HepG2 (cell line): ENCODE results near the gene AKAP7. TPM values are rescaled to one million over a fixed set of nuclear protein-coding genes. Genes with fewer than 3 reads are reported as not detected.

Experiments used
- CEBPG ChIP-seq: IDR thresholded peaks from 2 replicates; pipeline ENCODE4 v1.6.1; 2016
- FIP1L1 ChIP-seq: fragments of 200-400 bp; formaldehyde crosslinking; IDR thresholded peaks from 2 replicates; pipeline ENCODE4 v1.6.1; 2018; ENCODE audit warnings: low read depth, mild to moderate bottlenecking, low read length, moderate library complexity, borderline replicate concordance; ENCODE audit not compliant: insufficient read depth
- FOXC1 ChIP-seq: sonication (generic); formaldehyde crosslinking; IDR thresholded peaks from 2 replicates; pipeline ENCODE4 v1.8.0; 2022; ENCODE audit warnings: mild to moderate bottlenecking, missing genetic modification reagents, borderline replicate concordance
- KMT2A ChIP-seq: sonication (generic); formaldehyde crosslinking; IDR thresholded peaks from 2 replicates; pipeline ENCODE4 v1.4.0; 2020; ENCODE audit warnings: missing genetic modification reagents
- NR2F6 ChIP-seq, 2 experiments: IDR thresholded peaks; 2 replicates each; pipeline ENCODE4 v1.6.1; 2016; ENCODE audit warnings: antibody characterized with exemption in 1 of 2, mild to moderate bottlenecking in 1 of 2
- RAD21 ChIP-seq: fragments of 450-650 bp; formaldehyde crosslinking; IDR thresholded peaks from 2 replicates; pipeline ENCODE4 v1.5.0; 2020; ENCODE audit warnings: mild to moderate bottlenecking
- SMAD1 ChIP-seq: sonication (generic); formaldehyde crosslinking; IDR thresholded peaks from 2 replicates; pipeline ENCODE4 v1.4.0; 2020; ENCODE audit warnings: missing genetic modification reagents, low read depth, mild to moderate bottlenecking, borderline replicate concordance
- SMC3 ChIP-seq: IDR thresholded peaks from 2 replicates; pipeline ENCODE4 v1.6.1; 2011; ENCODE audit warnings: low read length, improper control_type of control experiment
- SNAPC2 ChIP-seq: sonication (generic); formaldehyde crosslinking; IDR thresholded peaks from 2 replicates; pipeline ENCODE4 v1.8.1; 2022; ENCODE audit warnings: mild to moderate bottlenecking, missing genetic modification reagents
- SPEN ChIP-seq: sonication (generic); formaldehyde crosslinking; IDR thresholded peaks from 2 replicates; pipeline ENCODE4 v1.5.1; 2020; ENCODE audit warnings: low read depth, mild to moderate bottlenecking, missing genetic modification reagents
- STAG1 ChIP-seq: sonication (generic); formaldehyde crosslinking; IDR thresholded peaks from 2 replicates; pipeline ENCODE4 v1.4.0; 2020; ENCODE audit warnings: missing genetic modification reagents
- TEAD3 ChIP-seq: optimal IDR thresholded peaks from 2 replicates; pipeline ENCODE3; 2016; ENCODE audit warnings: borderline replicate concordance
- TGIF2 ChIP-seq: IDR thresholded peaks from 2 replicates; pipeline ENCODE4 v1.6.1; 2016; ENCODE audit warnings: control low read depth, missing compliant biosample characterization
- XRCC5 ChIP-seq: fragments of 200-400 bp; formaldehyde crosslinking; optimal IDR thresholded peaks from 2 replicates; pipeline ENCODE3; 2017; ENCODE audit warnings: mild to moderate bottlenecking, low read length
- ZFX ChIP-seq: sonication (generic); formaldehyde crosslinking; IDR thresholded peaks from 2 replicates; pipeline ENCODE4 v1.4.0; 2020; ENCODE audit warnings: mild to moderate bottlenecking, low read depth, missing genetic modification reagents, moderate library complexity
- ZNF501 ChIP-seq: sonication (generic); formaldehyde crosslinking; IDR thresholded peaks from 2 replicates; pipeline ENCODE4 v1.5.1; 2020; ENCODE audit warnings: mild to moderate bottlenecking, moderate library complexity, missing genetic modification reagents
- polyA plus RNA-seq, 8 experiments: library from polyadenylated mRNA; depleted of rRNA in 3 of 8; stranded (reverse) in 7 of 8; unstranded in 1 of 8; fragments of >200 nt; fragmentation: Illumina TruSeq in 4 of 8; extraction: Trizol in 4 of 8; gene quantifications; 2 replicates each; pipeline versions ENCODE4 v1.2.1 to v1.2.3, GENCODE V29; 2011 to 2016; ENCODE audit warnings: low read depth in 4 of 8, missing spikeins in 1 of 8, mixed read lengths in 1 of 8; ENCODE audit not compliant: insufficient read depth in 1 of 8
- total RNA-seq, 5 experiments: library from RNA; depleted of rRNA; stranded (reverse); fragments of >200 nt; fragmentation: Illumina TruSeq; extraction: Trizol; gene quantifications; 2 replicates each; pipeline ENCODE4 v1.2.3, GENCODE V29; 2016; ENCODE audit warnings: low read depth in 1 of 5
- TF ChIP-seq, protein P1 (sequence below): sonication (generic); formaldehyde crosslinking; IDR thresholded peaks from 2 replicates; pipeline ENCODE4 v1.4.0; 2020; ENCODE audit warnings: missing genetic modification reagents
- TF ChIP-seq, protein P2 (sequence below): sonication (generic); formaldehyde crosslinking; IDR thresholded peaks from 2 replicates; pipeline ENCODE4 v1.5.1; 2020; ENCODE audit warnings: mild to moderate bottlenecking, moderate library complexity, missing genetic modification reagents
- TF ChIP-seq, protein P3 (sequence below): IDR thresholded peaks from 2 replicates; pipeline ENCODE4 v1.6.1; 2016; ENCODE audit warnings: low read depth, control low read depth
- TF ChIP-seq, protein P4 (sequence below): sonication (generic); formaldehyde crosslinking; IDR thresholded peaks from 2 replicates; pipeline ENCODE4 v1.4.0; 2020; ENCODE audit warnings: missing genetic modification reagents

AKAP7 gene
- total and polyA plus RNA-seq, 2 of the 13 experiments (the other 11 are each of a cell fraction or from before 2014, with no cell fraction given), result 3.6 to 11.7 TPM

DNA sequence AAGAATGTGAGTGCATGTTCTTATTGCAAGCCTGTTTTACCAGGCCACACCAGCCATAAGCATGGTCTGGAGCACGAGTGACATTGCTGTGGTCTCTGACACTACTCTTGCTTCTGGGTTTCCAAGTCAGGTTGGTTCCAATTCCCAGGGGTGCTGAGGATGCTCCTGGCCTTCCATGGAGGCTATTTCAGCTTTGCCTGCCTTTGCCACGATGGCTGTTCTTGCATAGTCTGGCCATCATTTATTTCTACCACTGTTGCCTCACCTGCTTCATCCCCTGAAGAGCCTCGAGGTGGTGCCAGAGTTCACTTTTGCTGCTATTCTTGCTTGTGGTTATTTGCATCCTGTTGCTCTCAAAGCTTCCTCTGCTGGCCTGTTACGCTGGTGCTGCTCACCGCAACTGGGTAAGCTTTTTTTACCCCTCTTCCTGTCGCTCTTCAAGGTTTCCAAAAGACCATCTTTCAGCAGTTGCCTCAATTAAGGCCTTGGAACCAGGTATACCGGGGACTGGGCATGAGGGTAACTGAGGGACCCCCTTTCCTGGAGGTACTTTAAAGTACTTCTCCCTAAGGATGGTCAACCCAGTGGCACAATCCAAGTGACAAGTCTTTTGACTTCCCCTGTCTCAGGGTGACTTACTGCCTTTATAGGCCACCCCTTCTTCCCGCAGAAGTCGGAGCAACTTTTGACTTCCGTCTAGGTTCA, 64.5 kb downstream of the AKAP7 start (continued):
- TF ChIP-seq, protein P1, sequence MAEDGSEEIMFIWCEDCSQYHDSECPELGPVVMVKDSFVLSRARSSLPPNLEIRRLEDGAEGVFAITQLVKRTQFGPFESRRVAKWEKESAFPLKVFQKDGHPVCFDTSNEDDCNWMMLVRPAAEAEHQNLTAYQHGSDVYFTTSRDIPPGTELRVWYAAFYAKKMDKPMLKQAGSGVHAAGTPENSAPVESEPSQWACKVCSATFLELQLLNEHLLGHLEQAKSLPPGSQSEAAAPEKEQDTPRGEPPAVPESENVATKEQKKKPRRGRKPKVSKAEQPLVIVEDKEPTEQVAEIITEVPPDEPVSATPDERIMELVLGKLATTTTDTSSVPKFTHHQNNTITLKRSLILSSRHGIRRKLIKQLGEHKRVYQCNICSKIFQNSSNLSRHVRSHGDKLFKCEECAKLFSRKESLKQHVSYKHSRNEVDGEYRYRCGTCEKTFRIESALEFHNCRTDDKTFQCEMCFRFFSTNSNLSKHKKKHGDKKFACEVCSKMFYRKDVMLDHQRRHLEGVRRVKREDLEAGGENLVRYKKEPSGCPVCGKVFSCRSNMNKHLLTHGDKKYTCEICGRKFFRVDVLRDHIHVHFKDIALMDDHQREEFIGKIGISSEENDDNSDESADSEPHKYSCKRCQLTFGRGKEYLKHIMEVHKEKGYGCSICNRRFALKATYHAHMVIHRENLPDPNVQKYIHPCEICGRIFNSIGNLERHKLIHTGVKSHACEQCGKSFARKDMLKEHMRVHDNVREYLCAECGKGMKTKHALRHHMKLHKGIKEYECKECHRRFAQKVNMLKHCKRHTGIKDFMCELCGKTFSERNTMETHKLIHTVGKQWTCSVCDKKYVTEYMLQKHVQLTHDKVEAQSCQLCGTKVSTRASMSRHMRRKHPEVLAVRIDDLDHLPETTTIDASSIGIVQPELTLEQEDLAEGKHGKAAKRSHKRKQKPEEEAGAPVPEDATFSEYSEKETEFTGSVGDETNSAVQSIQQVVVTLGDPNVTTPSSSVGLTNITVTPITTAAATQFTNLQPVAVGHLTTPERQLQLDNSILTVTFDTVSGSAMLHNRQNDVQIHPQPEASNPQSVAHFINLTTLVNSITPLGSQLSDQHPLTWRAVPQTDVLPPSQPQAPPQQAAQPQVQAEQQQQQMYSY (CRISPR knock-in tag), result no peak
- TF ChIP-seq SMAD1 (CRISPR knock-in tag), result peak; percentile 57; the same call in 1 of the 2 replicates
- TF ChIP-seq KMT2A (CRISPR knock-in tag), result 0 out of 2 replicates have a peak, but pooled peaks have one; percentile 38
- peak; percentile 68; the same call in 1 of the 2 replicates for TF ChIP-seq RAD21 (CRISPR knock-in tag)
- TF ChIP-seq, protein P2, sequence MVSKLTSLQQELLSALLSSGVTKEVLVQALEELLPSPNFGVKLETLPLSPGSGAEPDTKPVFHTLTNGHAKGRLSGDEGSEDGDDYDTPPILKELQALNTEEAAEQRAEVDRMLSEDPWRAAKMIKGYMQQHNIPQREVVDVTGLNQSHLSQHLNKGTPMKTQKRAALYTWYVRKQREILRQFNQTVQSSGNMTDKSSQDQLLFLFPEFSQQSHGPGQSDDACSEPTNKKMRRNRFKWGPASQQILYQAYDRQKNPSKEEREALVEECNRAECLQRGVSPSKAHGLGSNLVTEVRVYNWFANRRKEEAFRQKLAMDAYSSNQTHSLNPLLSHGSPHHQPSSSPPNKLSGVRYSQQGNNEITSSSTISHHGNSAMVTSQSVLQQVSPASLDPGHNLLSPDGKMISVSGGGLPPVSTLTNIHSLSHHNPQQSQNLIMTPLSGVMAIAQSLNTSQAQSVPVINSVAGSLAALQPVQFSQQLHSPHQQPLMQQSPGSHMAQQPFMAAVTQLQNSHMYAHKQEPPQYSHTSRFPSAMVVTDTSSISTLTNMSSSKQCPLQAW (CRISPR knock-in tag), result peak; percentile 66; the same call in 1 of the 2 replicates
- TF ChIP-seq STAG1 (CRISPR knock-in tag), result peak; percentile 89
- peak; percentile 31 for TF ChIP-seq TEAD3 (CRISPR knock-in tag)
- TF ChIP-seq CEBPG, result peak; percentile 65
- TF ChIP-seq XRCC5, result peak; percentile 42
- no peak for TF ChIP-seq FIP1L1
- peak; percentile 85 for TF ChIP-seq SMC3
- TF ChIP-seq TGIF2, result 0 out of 2 replicates have a peak, but pooled peaks have one; percentile 56
- TF ChIP-seq, protein P3, sequence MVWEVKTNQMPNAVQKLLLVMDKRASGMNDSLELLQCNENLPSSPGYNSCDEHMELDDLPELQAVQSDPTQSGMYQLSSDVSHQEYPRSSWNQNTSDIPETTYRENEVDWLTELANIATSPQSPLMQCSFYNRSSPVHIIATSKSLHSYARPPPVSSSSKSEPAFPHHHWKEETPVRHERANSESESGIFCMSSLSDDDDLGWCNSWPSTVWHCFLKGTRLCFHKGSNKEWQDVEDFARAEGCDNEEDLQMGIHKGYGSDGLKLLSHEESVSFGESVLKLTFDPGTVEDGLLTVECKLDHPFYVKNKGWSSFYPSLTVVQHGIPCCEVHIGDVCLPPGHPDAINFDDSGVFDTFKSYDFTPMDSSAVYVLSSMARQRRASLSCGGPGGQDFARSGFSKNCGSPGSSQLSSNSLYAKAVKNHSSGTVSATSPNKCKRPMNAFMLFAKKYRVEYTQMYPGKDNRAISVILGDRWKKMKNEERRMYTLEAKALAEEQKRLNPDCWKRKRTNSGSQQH (CRISPR knock-in tag), result no peak
- no peak for TF ChIP-seq NR2F6 (IDR thresholded peaks at IDR 0.05)
- no peak for TF ChIP-seq NR2F6 (CRISPR knock-in tag; IDR thresholded peaks at IDR 0.05)
- TF ChIP-seq, protein P4, sequence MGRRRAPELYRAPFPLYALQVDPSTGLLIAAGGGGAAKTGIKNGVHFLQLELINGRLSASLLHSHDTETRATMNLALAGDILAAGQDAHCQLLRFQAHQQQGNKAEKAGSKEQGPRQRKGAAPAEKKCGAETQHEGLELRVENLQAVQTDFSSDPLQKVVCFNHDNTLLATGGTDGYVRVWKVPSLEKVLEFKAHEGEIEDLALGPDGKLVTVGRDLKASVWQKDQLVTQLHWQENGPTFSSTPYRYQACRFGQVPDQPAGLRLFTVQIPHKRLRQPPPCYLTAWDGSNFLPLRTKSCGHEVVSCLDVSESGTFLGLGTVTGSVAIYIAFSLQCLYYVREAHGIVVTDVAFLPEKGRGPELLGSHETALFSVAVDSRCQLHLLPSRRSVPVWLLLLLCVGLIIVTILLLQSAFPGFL (CRISPR knock-in tag), result no peak
- TF ChIP-seq SNAPC2 (CRISPR knock-in tag), result no peak
- TF ChIP-seq FOXC1 (CRISPR knock-in tag), result peak; percentile 42; the same call in 1 of the 2 replicates
- 0 out of 2 replicates have a peak, but pooled peaks have one; percentile 25 for TF ChIP-seq ZNF501 (CRISPR knock-in tag)
- TF ChIP-seq ZFX, result no peak
- no peak for TF ChIP-seq SPEN (CRISPR knock-in tag)
- TF ChIP-seq, all 625 proteins: peak for 18
